ENCODE measurements around the gene ZNF816. TPM values are rescaled to one million over a fixed set of nuclear protein-coding genes. Genes with fewer than 3 reads are reported as not detected.
"Not testable (repeated sequence)": the region's sequence is repeated elsewhere in the genome, so short reads cannot be mapped to it uniquely, and the experiment has no call there.

ZNF816 gene
- total RNA-seq, 2 experiments from 2014 or later, result 11.0 to 11.4 TPM

DNA sequence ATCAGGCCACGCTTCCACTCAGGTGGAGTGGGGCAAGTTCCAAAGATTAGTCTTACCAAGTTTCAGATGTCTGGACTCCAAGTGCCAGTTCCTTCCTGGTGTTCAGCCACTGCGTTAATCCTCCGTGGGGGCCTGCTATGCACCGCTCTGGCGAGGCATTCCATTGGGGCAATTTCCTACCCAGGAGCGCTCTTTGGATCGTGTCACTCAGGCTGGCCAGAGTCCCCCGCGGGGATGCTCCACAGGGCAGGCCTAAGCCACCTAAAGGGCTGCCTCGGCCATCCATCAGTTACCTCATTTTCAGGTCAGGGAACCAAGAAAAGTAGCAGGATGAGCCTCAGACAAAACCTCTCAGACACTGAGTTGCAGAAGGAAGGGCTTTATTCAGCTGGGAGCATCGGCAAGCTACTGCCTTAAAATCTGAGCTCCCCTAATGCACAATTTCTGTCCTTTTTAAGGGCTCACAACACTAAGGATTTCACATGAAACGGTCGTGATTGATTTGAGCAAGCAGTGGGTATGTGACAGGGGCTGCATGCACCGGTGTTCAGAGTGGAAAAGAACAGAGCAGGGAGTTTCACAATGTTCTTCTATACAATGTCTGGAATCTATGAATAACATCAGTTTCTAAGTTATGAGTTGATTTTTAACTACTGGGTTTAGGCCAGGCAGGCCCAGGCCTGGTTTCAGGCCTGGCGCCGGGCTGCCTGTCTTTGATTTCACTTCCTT, 58.5 kb downstream of the ZNF816 start:
- peaks cover 39% of the 10 kb centered on the region for H3K9me3 Mint-ChIP-seq
- peak overlapping the region; percentile 5 for H3K27ac Mint-ChIP-seq

DNA sequence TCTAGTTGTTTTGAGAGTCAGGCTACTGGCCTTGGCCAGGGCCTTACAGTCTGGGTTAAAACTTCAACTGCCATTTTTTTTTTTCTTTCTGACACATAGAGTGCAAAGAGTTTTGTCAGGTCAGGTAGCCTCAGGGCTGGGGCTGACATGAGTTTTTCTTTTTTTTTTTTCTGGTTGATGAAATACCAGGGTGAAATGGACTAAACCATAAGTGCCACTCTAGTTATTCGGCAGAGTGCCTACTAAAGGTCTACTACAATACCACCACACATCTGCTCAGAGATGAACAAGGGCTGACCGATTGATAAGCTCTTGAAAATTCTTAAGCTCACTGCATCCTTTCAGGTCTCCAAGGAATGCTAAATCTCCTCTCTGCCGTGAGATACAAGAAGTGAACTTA, 60.8 kb downstream of the ZNF816 start:
- H3K27me3 Mint-ChIP-seq, result no peaks in the 10 kb centered on the region
- POLR2A ChIA-PET, result no interaction called here
- H3K36me3 Mint-ChIP-seq, result peaks cover 20% of the 10 kb centered on the region

More for the DNA sequence above, 58.5 kb downstream of the ZNF816 start:
- intact Hi-C loops (cut with micrococcal nuclease); DNase-seq; CTCF ChIA-PET; H3K4me1 Mint-ChIP-seq (ENCODE audit: low read depth); H3K4me3 Mint-ChIP-seq; H3K27me3 Mint-ChIP-seq; POLR2A ChIA-PET: not testable (repeated sequence)
- peaks cover 37% of the 10 kb centered on the region for H3K36me3 Mint-ChIP-seq

More for the DNA sequence above, 60.8 kb downstream of the ZNF816 start:
- Mint-ChIP-seq H3K4me1 (ENCODE audit: low read depth) (peaks cover 11% of the 10 kb centered on the region), H3K4me3 (no peak overlapping the region), H3K27ac (no peak overlapping the region), H3K9me3 (peaks cover 22% of the 10 kb centered on the region)
- CTCF ChIA-PET, result no interaction called here
- intact Hi-C loops (cut with micrococcal nuclease), result no loop called here
- no peak for DNase-seq

Other genes starting within 250 kb of the ZNF816 start
- 10 to 100 TPM; 17.9 to 20.3 TPM for gene ZNF611, start 227.8 kb downstream of the ZNF816 start, total RNA-seq
- gene ZNF600, start 176.1 kb downstream of the ZNF816 start, total RNA-seq, result 10 to 100 TPM; 11.1 to 13.4 TPM
- 10 to 100 TPM; 12.0 to 13.2 TPM for gene ZNF28, start 141.2 kb downstream of the ZNF816 start, total RNA-seq
- 10 to 100 TPM in 1 of 2 experiments, 1 to 10 TPM in 1; 8.5 to 10.3 TPM for gene ZNF468, start 105.3 kb downstream of the ZNF816 start, total RNA-seq
- gene ZNF320, start 65.2 kb downstream of the ZNF816 start, total RNA-seq, result 1 to 10 TPM; 5.4 to 7.0 TPM
- gene ZNF888, start 39.5 kb downstream of the ZNF816 start, total RNA-seq, result 1 to 10 TPM; 5.0 to 6.3 TPM
- not detected for gene ERVV-1, start 51.0 kb upstream of the ZNF816 start, total RNA-seq
- not detected for gene ERVV-2, start 81.9 kb upstream of the ZNF816 start, total RNA-seq
- 10 to 100 TPM; 26.3 to 28.9 TPM for gene ZNF160, start 140.5 kb upstream of the ZNF816 start, total RNA-seq
- gene ZNF415, start 170.0 kb upstream of the ZNF816 start, total RNA-seq, result under 1 TPM; 0.39 to 0.88 TPM
- 1 to 10 TPM; 6.4 TPM for gene ZNF347, start 196.2 kb upstream of the ZNF816 start, total RNA-seq
- 1 to 10 TPM; 4.7 to 4.8 TPM for gene ZNF665, start 230.5 kb upstream of the ZNF816 start, total RNA-seq

Measured in activated CD4-positive, alpha-beta memory T cell treated with anti-CD3 and anti-CD28 coated beads for 36 hours (primary cell).